T-helper 2 cell (primary cell): ENCODE measurements around the gene STK11.
A peak's percentile ranks its signal among the peaks of the same experiment; 100 is the strongest.

Experiments
- DNase-seq, 5 experiments: peaks; one replicate each; pipeline versions ENCODE4 v3.0.0 to v3.0.0-alpha.2; 2012 to 2022

Gene STK11

DNA sequence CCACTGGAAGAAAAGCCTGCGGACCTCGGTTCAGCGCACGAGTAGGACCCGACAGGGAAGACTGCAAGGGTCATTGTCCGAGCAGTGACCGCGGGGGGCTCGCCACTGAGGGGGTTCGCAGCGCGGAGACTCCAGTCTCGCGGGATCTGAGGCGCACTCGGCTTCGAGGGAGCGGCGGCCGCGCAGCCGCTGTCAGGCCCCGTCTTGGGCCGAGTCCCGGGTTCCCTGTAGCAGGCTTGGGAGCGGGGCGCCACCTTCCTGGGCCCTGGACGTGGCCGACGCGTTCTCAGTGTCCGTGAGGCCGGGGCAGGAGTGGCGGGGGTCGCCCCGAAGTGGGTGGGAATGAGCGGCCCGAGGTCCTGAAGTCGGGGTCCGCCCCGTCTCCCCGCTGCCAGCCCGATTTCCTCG lies 69.3 kb downstream of the STK11 start:
- DNase-seq, result no peak

DNA sequence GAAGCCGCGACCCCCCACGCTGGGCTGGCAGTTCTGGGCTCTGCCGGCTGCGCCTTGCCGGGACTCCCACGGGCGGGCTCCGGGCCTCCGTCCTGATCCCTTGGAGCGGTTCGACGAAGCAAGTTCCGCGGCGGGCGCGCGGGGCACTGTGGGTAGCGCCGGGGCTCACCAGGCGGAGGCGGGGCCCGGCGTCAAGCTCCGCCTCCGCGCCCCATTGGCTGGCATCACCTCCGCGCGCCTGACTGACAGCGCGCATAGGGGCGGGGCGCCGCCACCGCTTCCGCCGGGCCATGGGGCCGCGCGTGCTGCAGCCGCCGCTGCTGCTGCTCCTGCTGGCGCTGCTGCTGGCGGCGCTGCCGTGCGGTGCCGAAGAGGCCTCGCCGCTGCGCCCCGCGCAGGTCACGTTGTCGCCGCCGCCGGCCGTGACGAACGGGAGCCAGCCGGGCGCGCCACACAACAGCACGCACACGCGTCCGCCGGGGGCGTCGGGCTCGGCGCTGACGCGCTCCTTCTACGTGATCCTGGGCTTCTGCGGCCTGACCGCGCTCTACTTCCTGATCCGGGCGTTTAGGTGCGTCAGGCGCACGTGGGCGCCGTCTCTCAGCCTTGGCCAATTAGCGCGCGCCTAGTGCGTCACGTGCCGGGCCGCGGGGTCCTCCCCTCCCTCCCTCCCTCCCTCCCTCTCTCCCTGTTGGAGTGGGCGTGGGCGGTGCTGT lies 69.8 kb downstream of the STK11 start, which contains the start of gene FAM174C:
TSS of gene FAM174C (plus strand) at position 271 of the 716 bp plus-strand sequence. CDS start at position 291, 20 bp downstream.
- peak; percentile 91 to 99 (median 96) for DNase-seq

DNA sequence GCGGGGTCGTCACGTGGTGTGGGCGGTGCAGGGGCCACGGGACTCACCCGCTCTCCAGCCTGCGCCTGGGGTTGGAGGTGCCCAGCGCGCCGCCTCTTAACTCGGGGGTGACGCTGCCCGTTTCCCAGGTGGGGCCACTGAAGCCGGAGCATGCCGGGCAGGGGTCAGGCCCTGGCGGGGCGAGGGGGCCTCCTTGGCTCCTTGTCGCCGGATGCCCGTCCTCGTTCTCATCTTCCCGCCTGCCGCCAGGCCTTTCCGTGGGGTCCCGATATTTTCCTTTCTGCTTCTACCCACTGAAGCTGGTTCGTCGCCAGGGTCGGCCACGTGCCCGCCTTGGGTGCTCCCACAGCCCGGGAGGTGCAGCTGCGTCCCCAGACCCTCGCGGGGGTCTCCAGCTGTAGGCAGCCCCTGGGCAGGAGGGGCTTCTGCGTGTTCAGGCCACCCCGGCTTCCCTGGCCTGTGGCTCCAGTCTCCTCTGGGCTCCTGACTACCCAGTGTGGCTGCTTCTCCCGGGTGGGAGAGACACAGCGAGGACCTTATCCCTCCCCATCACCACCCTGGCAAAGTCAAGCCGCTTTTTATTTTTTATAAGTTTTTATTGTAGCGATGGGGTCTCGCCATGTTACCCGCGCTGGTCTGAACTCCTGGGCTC lies 70.5 kb downstream of the STK11 start:
- no peak for DNase-seq

DNA sequence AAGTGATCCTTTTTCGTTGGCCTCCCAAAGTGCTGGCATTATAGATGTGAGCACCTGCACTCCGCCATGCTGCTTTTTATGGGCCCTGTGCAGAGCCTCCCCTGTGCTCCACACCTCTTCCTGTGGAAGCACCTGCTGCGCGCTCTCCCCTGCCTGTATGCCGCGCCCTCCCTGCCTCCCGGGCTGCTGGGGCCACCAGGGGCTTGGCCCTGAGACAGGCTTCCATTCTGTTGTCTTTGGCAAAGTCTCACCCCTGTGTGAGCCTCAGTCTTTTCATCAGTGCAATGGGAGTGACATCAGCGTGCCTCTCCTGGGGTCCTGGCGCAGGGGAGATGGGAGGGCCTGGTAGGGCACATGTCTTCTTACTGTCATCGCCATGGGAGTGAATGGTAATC lies 71.0 kb downstream of the STK11 start:
- peak in 2 of 5 experiments; percentile 29 to 64 for DNase-seq

DNA sequence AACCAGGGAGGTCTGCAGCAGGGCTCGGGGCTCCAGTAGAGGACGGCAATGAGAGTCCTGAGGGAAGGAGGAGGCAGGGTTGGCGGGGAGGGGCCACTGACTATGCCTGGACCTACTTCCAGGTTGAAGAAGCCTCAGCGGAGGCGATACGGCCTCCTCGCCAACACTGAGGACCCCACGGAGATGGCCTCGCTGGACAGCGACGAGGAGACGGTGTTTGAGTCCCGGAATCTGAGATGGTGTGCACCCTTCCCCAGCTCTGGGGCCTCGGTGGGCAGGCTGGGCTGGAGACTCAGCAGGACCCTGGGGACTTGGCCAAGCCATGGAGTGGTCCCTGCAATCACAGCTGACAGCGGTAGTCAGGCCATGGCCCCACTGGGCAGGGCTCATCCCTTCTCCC lies 71.5 kb downstream of the STK11 start:
- no peak for DNase-seq
